OCI-LY7 (cell line): ENCODE results near the gene FHIP1A. TPM values are rescaled to one million over a fixed set of nuclear protein-coding genes. Genes with fewer than 3 reads are reported as not detected.

Experiments
- BruUV-seq: library from RNA; stranded (reverse); fragments of 400-500 nt; replicated peaks from 2 replicates; lab custom pipeline; 2021; lab: Mats Ljungman, UMichigan
- CTCF ChIA-PET: fragments of 300-600 bp; sonication (Branson Sonifier 250); formaldehyde crosslinking; loops from one replicate; lab custom pipeline; 2022; ENCODE audit warnings: antibody characterized with exemption; ENCODE audit not compliant: unreplicated experiment; lab: Charles Lee
- POLR2A ChIA-PET: fragments of 300-600 bp; sonication (Branson Sonifier 250); formaldehyde crosslinking; loops from one replicate; lab custom pipeline; 2022; ENCODE audit warnings: antibody characterized with exemption; lab: Charles Lee
- DNase-seq: peaks from one replicate; pipeline ENCODE4 v3.0.0-alpha.2; 2015; ENCODE audit warnings: low spot score
- H2AFZ ChIP-seq: fragments of 200-600 bp; sonication (generic), shearing (Covaris generic); 2 replicates; pipeline ENCODE4 v1.6.1; 2014; ENCODE audit warnings: mild to moderate bottlenecking, antibody characterized with exemption, low read length, moderate library complexity
- H3K27ac ChIP-seq: fragments of 200-600 bp; sonication (generic); 2 replicates; pipeline ENCODE4 v1.5.1; 2014; ENCODE audit warnings: mixed run types, low read depth, mild to moderate bottlenecking, moderate library complexity, low read length, inconsistent platforms; ENCODE audit not compliant: poor library complexity, severe bottlenecking
- H3K36me3 ChIP-seq: fragments of 200-600 bp; sonication (generic); 2 replicates; pipeline ENCODE4 v1.6.1; 2014; ENCODE audit warnings: mild to moderate bottlenecking, antibody characterized with exemption, low read length, moderate library complexity, mixed read lengths; ENCODE audit not compliant: insufficient read depth
- H3K4me1 ChIP-seq: fragments of 200-600 bp; sonication (generic); 2 replicates; pipeline ENCODE4 v1.5.1; 2014; ENCODE audit warnings: mild to moderate bottlenecking, low read length; ENCODE audit not compliant: insufficient read depth, poor library complexity, severe bottlenecking
- H3K4me2 ChIP-seq: fragments of 200-600 bp; sonication (generic); 2 replicates; pipeline ENCODE4 v1.6.1; 2014; ENCODE audit warnings: mild to moderate bottlenecking, low read length
- H3K4me3 ChIP-seq: fragments of 200-600 bp; sonication (generic); 2 replicates; pipeline ENCODE4 v1.5.1; 2014; ENCODE audit warnings: mild to moderate bottlenecking, low read depth, low read length; ENCODE audit not compliant: poor library complexity, severe bottlenecking
- H3K79me2 ChIP-seq: fragments of 200-600 bp; sonication (generic); 2 replicates; pipeline ENCODE4 v1.6.1; 2016; ENCODE audit warnings: low read depth, mild to moderate bottlenecking, low read length, moderate library complexity, mixed read lengths; ENCODE audit not compliant: insufficient read depth
- H3K9me2 ChIP-seq: fragments of 200-600 bp; sonication (generic); 2 replicates; pipeline ENCODE4 v1.6.1; 2016; ENCODE audit warnings: mild to moderate bottlenecking, low read length, mixed read lengths; ENCODE audit not compliant: insufficient read depth
- H3K9me3 ChIP-seq: fragments of 200-600 bp; sonication (generic); 2 replicates; pipeline ENCODE4 v1.6.1; 2014; ENCODE audit warnings: mild to moderate bottlenecking, mixed run types, low read length, mixed read lengths
- H4K20me1 ChIP-seq: fragments of 200-600 bp; sonication (generic); 2 replicates; pipeline ENCODE4 v1.6.1; 2014; ENCODE audit warnings: mild to moderate bottlenecking, antibody characterized with exemption, low read length, moderate library complexity, mixed read lengths; ENCODE audit not compliant: insufficient read depth
- CTCF ChIP-seq: fragments of 200-600 bp; sonication (generic); conservative IDR thresholded peaks from 2 replicates; pipeline ENCODE4 v1.5.1; 2014; ENCODE audit warnings: mild to moderate bottlenecking, antibody characterized with exemption, low read length, moderate library complexity, mixed read lengths
- EZH2phosphoT487 ChIP-seq: fragments of 200-600 bp; sonication (generic); IDR thresholded peaks from 2 replicates; pipeline ENCODE4 v1.6.1; 2018; ENCODE audit warnings: low read depth, borderline replicate concordance, mild to moderate bottlenecking, mixed run types, antibody characterized with exemption, low read length, moderate library complexity, mixed read lengths
- intact Hi-C: fragments of 100-400 bp; cut with micrococcal nuclease; formaldehyde crosslinking; loops from one replicate; pipeline ENCODE4 v1.10.0; 2022; ENCODE audit not compliant: unreplicated experiment
- total RNA-seq, 2 experiments: library from RNA; depleted of rRNA in 1 of 2; stranded (reverse); fragments of >200 nt in 1 of 2; shearing (Covaris generic) in 1 of 2; gene quantifications; 2 replicates each; pipeline ENCODE4 v1.2.3, GENCODE V29; 2014 to 2022

FHIP1A gene
- total RNA-seq, 2 experiments from 2014 or later, result not detected

- ChIA-PET CTCF (no interaction called here), POLR2A (interaction anchor here (0.6 kb wide), 1 partner anchor 64 kb away, joined by 3 read pairs; no protein-coding TSS in a partner anchor)
- intact Hi-C loops, result no loop called here
- no peaks in the 10 kb centered on the region for H3K79me2 ChIP-seq
- TF ChIP-seq CTCF (no peak), EZH2phosphoT487 (no peak)
- no TSS peak for BruUV-seq
- no peaks in the 10 kb centered on the region for H3K4me1 ChIP-seq
- 0 out of 2 replicates have a peak overlapping the region, but pooled peaks have one; percentile 25 for H2AFZ ChIP-seq
- H3K4me2 ChIP-seq, result peak overlapping the region; percentile 48; the same call in 1 of the 2 replicates
- H3K9me3 ChIP-seq, result no peaks in the 10 kb centered on the region
- no peak overlapping the region for H3K27ac ChIP-seq
- H3K9me2 ChIP-seq, result no peaks in the 10 kb centered on the region
- no peak overlapping the region for H3K4me3 ChIP-seq
- H3K36me3 ChIP-seq, result no peaks in the 10 kb centered on the region
- no peaks in the 10 kb centered on the region for H4K20me1 ChIP-seq
- no peak for DNase-seq
These were observed 716 bp downstream of the FHIP1A start for GRCh38 chr4:151409470-151410313.

- ChIA-PET POLR2A (no interaction called here), CTCF (no interaction called here)
- no peak for DNase-seq
- no peaks in the 10 kb centered on the region for H4K20me1 ChIP-seq
- H3K27ac ChIP-seq, result no peak overlapping the region
- no peaks in the 10 kb centered on the region for H3K9me3 ChIP-seq
- intact Hi-C loops, result no loop called here
- H3K4me2 ChIP-seq, result no peak overlapping the region
- no peak overlapping the region for H3K4me3 ChIP-seq
- H3K9me2 ChIP-seq, result no peaks in the 10 kb centered on the region
- H3K79me2 ChIP-seq, result no peaks in the 10 kb centered on the region
- BruUV-seq, result no TSS peak
- H2AFZ ChIP-seq, result no peak overlapping the region
- H3K36me3 ChIP-seq, result no peaks in the 10 kb centered on the region
- H3K4me1 ChIP-seq, result no peaks in the 10 kb centered on the region
- TF ChIP-seq EZH2phosphoT487 (no peak), CTCF (no peak)
These were observed 7.0 kb downstream of the FHIP1A start for GRCh38 chr4:151415978-151416377.

GRCh38 chr4:151417164-151417571, 8.2 kb downstream of the FHIP1A start:
- TF ChIP-seq CTCF (no peak), EZH2phosphoT487 (no peak)
- no TSS peak for BruUV-seq
- H3K4me2 ChIP-seq, result no peak overlapping the region
- POLR2A ChIA-PET, result no interaction called here
- H3K36me3 ChIP-seq, result no peaks in the 10 kb centered on the region
- H3K4me1 ChIP-seq, result no peaks in the 10 kb centered on the region
- CTCF ChIA-PET, result no interaction called here
- no peaks in the 10 kb centered on the region for H3K79me2 ChIP-seq
- H4K20me1 ChIP-seq, result no peaks in the 10 kb centered on the region
- no peak overlapping the region for H2AFZ ChIP-seq
- H3K27ac ChIP-seq, result no peak overlapping the region
- intact Hi-C loops, result no loop called here
- H3K9me3 ChIP-seq, result no peaks in the 10 kb centered on the region
- DNase-seq, result no peak
- H3K4me3 ChIP-seq, result no peak overlapping the region
- H3K9me2 ChIP-seq, result no peaks in the 10 kb centered on the region
